Peyer's patch (tissue), 4 donors: ENCODE results near the gene SMC1B.

Experiments used
- CTCF ChIP-seq, 6 experiments: fragments of 450-650 bp in 4 of 6; fragments of 200-600 bp in 2 of 6; sonication (generic) in 1 of 6; IDR thresholded peaks; one replicate each; pipeline ENCODE4 v1.5.1; 2017 to 2019; ENCODE audit warnings: antibody characterized with exemption in 6 of 6, mild to moderate bottlenecking in 3 of 6, moderate library complexity in 1 of 6
- POLR2A ChIP-seq, 2 donors: fragments of 450-650 bp; IDR thresholded peaks; one replicate each; pipeline ENCODE4 v1.5.1; 2017; ENCODE audit warnings: antibody characterized with exemption in 2 of 2, mild to moderate bottlenecking in 2 of 2, moderate library complexity in 2 of 2

GRCh38 chr22:45458532-45458931 lies 45.1 kb upstream of the SMC1B start:
- TF ChIP-seq CTCF (IDR thresholded peaks at IDR 0.05) (no peak), POLR2A (IDR thresholded peaks at IDR 0.05) (no peak)
